Right atrium auricular region (tissue), 2 donors: ENCODE data around the gene NCOA7. TPM values are rescaled to one million over a fixed set of nuclear protein-coding genes. Genes with fewer than 3 reads are reported as not detected.

Experiments used
- DNase-seq: peaks from one replicate; pipeline ENCODE4 v3.0.0-alpha.2; 2019; ENCODE audit warnings: low spot score
- H3K27ac ChIP-seq, 2 donors: fragments of 200-600 bp; sonication (generic); 1 replicate in 1 of 2; 2 replicates in 1 of 2; pipeline ENCODE4 v1.5.1; 2016 to 2019
- H3K27me3 ChIP-seq, 2 donors: fragments of 200-600 bp; sonication (generic); one replicate each; pipeline versions ENCODE4 v1.5.1 to v1.6.0; 2017 to 2019
- H3K36me3 ChIP-seq: fragments of 200-600 bp; sonication (generic); one replicate; pipeline ENCODE4 v1.5.1; 2016
- H3K4me1 ChIP-seq, 2 donors: fragments of 200-600 bp; sonication (generic); one replicate each; pipeline versions ENCODE4 v1.5.1 to v1.6.0; 2017 to 2019
- H3K4me3 ChIP-seq, 2 donors: fragments of 200-600 bp; sonication (generic); 1 replicate in 1 of 2; 2 replicates in 1 of 2; pipeline ENCODE4 v1.5.1; 2017 to 2019; ENCODE audit warnings: mild to moderate bottlenecking in 1 of 2, moderate library complexity in 1 of 2
- H3K9me3 ChIP-seq, 2 donors: fragments of 200-600 bp; sonication (generic); one replicate each; pipeline ENCODE4 v1.5.1; 2019
- total RNA-seq, 2 donors: library from RNA; depleted of rRNA; stranded (reverse); fragments of >200 nt; gene quantifications; one replicate each; pipeline ENCODE4 v1.1.0, GENCODE V29; 2016
- TF ChIP-seq, protein P1 (sequence below), 2 donors: fragments of 200-600 bp; sonication (generic); IDR thresholded peaks; one replicate each; pipeline ENCODE4 v1.5.1; 2019; ENCODE audit warnings: antibody characterized with exemption in 2 of 2

Gene NCOA7
- total RNA-seq, 2 donors from 2014 or later: 12.2 to 12.7 TPM

DNA sequence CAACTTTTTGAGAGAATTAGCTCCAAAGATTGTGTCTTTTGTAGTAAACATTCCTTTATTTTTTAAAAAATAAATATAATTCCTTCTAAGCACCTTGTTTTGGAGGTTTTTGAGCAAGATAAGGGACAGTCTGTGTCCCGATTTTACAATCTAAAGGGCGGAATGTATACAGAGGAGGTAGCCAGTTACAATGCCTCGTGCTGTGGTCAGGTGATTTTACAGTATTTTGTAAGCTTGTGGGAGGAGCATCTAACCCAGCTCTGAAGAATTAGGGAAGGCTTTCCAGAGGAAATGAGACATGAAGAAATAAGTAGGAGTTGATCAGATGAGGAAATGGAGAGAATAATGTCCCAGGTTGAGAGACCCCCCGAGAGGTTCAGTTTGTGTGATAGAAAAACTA, 167.1 kb downstream of the NCOA7 start:
- Histone ChIP-seq H3K9me3 (no peaks in the 10 kb centered on the region), H3K27ac (peak overlapping the region; percentile 93 to 95), H3K4me1 (peaks cover 0 to 24% of the 10 kb centered on the region in 2 donors), H3K27me3 (no peaks in the 10 kb centered on the region), H3K36me3 (no peaks in the 10 kb centered on the region), H3K4me3 (peak overlapping the region; percentile 68 to 96)
- TF ChIP-seq, protein P1, sequence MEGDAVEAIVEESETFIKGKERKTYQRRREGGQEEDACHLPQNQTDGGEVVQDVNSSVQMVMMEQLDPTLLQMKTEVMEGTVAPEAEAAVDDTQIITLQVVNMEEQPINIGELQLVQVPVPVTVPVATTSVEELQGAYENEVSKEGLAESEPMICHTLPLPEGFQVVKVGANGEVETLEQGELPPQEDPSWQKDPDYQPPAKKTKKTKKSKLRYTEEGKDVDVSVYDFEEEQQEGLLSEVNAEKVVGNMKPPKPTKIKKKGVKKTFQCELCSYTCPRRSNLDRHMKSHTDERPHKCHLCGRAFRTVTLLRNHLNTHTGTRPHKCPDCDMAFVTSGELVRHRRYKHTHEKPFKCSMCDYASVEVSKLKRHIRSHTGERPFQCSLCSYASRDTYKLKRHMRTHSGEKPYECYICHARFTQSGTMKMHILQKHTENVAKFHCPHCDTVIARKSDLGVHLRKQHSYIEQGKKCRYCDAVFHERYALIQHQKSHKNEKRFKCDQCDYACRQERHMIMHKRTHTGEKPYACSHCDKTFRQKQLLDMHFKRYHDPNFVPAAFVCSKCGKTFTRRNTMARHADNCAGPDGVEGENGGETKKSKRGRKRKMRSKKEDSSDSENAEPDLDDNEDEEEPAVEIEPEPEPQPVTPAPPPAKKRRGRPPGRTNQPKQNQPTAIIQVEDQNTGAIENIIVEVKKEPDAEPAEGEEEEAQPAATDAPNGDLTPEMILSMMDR (IDR thresholded peaks at IDR 0.05): no peak
- no peak for DNase-seq

DNA sequence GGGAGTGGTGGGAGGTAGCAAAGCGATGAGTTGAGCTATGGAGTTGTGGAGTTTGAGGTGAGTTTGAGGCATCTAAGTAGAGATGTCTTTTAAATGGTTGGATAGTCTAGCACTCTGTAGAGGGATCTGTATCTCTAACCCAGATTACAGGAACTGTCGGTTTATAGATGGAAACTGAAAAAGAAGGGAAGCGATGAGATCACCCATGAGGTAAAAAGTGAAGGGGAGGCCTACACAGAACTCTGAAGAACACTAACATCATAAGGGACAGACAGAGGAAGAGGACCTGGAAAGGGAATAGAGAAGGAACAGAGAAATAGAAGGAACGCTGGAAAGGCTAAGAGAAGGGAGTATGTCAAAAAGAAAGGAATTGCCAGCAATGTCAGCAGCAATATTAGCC, 168.3 kb downstream of the NCOA7 start:
- TF ChIP-seq, protein P1 (IDR thresholded peaks at IDR 0.05): no peak
- no peak overlapping the region for H3K27ac ChIP-seq
- peaks cover 0 to 29% of the 10 kb centered on the region in 2 donors for H3K4me1 ChIP-seq
- H3K27me3 ChIP-seq: no peaks in the 10 kb centered on the region
- no peak overlapping the region for H3K4me3 ChIP-seq
- no peaks in the 10 kb centered on the region for H3K36me3 ChIP-seq
- H3K9me3 ChIP-seq: no peaks in the 10 kb centered on the region
- no peak for DNase-seq

DNA sequence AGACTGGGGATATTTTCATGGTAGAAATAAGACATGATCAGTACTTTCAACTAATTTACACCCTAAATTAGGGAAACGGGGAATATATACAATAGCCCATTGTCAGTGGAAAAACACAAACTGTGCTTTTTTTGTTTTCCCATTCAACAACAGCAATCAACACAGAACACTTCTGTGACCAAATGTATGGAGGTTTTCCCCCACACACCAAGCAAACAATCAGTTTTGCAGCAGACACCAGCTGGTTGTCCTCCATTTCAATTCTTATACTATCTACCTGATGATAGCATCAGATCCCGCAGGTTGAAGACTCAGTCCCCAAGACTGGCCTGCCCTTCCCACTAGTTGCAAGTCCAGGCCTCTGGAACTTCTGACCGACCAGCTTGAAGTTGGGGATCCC, 170.4 kb downstream of the NCOA7 start:
- Histone ChIP-seq H3K4me3 (no peak overlapping the region), H3K36me3 (no peaks in the 10 kb centered on the region), H3K9me3 (no peaks in the 10 kb centered on the region), H3K27ac (no peak overlapping the region), H3K4me1 (peaks cover 0 to 26% of the 10 kb centered on the region in 2 donors), H3K27me3 (no peaks in the 10 kb centered on the region)
- TF ChIP-seq, protein P1 (IDR thresholded peaks at IDR 0.05): no peak
- DNase-seq: no peak

DNA sequence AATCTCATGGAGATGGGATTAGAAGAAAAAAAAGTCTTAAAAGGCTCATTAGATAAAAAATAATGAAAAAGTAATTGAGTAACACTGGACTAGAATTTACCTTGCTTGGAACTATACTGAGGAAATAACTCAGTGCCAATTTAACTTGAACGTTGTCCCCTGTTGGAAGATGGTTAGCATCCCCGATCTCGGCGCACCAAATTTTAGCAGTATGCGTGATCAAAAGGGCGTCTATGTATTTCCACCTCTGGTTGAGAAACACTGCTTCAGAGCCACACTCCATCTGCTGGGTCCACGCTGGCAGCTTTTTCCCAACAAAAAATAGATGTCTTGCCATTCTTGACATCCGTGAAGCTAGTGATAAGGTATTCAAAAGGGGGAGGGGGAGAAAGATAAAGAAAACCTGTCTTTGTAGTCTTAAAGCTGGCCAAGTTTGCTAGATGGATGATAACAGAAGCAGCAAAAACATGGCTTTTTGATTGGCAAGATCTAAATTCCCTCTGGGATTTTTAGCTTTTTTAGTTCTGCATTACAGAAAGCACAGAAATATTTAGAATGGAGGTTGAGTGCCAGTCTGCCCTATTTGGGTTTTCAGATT, 172.2 kb downstream of the NCOA7 start:
- DNase-seq: no peak
- no peak overlapping the region for H3K4me3 ChIP-seq
- H3K4me1 ChIP-seq: peaks cover 0 to 17% of the 10 kb centered on the region in 2 donors
- H3K27ac ChIP-seq: no peak overlapping the region
- TF ChIP-seq, protein P1 (IDR thresholded peaks at IDR 0.05): no peak
- no peaks in the 10 kb centered on the region for H3K9me3 ChIP-seq
- H3K36me3 ChIP-seq: no peaks in the 10 kb centered on the region
- H3K27me3 ChIP-seq: no peaks in the 10 kb centered on the region

DNA sequence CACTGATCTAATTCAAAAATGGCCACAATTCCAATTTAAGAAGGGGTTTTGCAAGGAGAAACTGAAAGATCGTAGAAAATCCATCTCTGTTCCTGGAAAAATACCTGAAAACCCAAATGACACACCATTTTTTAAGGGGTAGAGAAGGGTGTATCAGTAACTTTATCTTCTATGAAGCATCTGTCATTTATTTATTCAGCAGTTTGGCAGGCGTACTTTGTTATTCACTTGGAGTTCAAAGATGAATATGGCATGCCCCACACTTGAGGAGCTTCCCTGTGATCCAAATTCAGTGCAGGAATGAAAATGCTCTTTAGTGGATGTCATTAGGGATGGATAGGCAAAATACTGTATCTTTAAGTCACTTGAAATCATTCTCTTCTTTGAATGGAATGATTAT, 173.1 kb downstream of the NCOA7 start:
- no peak overlapping the region for H3K27ac ChIP-seq
- H3K9me3 ChIP-seq: no peaks in the 10 kb centered on the region
- TF ChIP-seq, protein P1 (IDR thresholded peaks at IDR 0.05): no peak
- H3K27me3 ChIP-seq: no peaks in the 10 kb centered on the region
- DNase-seq: no peak
- H3K4me3 ChIP-seq: no peak overlapping the region
- H3K4me1 ChIP-seq: peaks cover 0 to 9% of the 10 kb centered on the region in 2 donors
- no peaks in the 10 kb centered on the region for H3K36me3 ChIP-seq

DNA sequence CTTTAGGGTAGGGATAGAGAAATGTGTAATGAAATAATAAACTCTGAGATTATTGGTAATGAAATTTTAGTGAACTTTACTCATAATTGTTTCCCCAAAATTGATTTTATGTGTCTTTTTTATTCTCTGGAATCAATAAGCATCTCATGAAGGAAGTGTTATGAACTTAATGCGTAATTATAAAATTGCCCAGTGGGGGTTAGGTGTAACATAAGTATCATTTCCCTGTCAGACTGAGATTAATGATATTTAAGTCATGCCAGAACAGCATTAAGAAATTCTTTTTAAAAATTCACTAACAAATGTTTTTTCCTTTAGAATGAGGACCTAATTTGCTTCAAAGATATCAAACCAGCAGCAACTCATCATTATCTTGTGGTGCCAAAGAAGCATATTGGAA, 175.8 kb downstream of the NCOA7 start:
- no peak overlapping the region for H3K4me3 ChIP-seq
- no peaks in the 10 kb centered on the region for H3K27me3 ChIP-seq
- DNase-seq: no peak
- H3K4me1 ChIP-seq: peaks cover 0 to 4% of the 10 kb centered on the region in 2 donors
- no peak overlapping the region for H3K27ac ChIP-seq
- TF ChIP-seq, protein P1 (IDR thresholded peaks at IDR 0.05): no peak
- no peaks in the 10 kb centered on the region for H3K9me3 ChIP-seq
- no peaks in the 10 kb centered on the region for H3K36me3 ChIP-seq
